BLaER1 (cell line): Measurements from ENCODE around the gene SERTAD3.
"Not testable (repeated sequence)": the region's sequence is repeated elsewhere in the genome, so short reads cannot be mapped to it uniquely, and the experiment has no call there.

Experiments used
- H3K27ac ChIP-seq: shearing (Covaris generic); formaldehyde crosslinking; 2 replicates; pipeline ENCODE4 v1.8.1; 2022
- H3K27me3 ChIP-seq: shearing (Covaris generic); formaldehyde crosslinking; 2 replicates; pipeline ENCODE4 v1.8.1; 2022
- H3K36me3 ChIP-seq: shearing (Covaris generic); formaldehyde crosslinking; 2 replicates; pipeline ENCODE4 v1.8.1; 2022
- H3K4me1 ChIP-seq: shearing (Covaris generic); formaldehyde crosslinking; 2 replicates; pipeline ENCODE4 v1.8.1; 2022
- H3K4me2 ChIP-seq: shearing (Covaris generic); formaldehyde crosslinking; 2 replicates; pipeline ENCODE4 v1.8.1; 2022
- H3K4me3 ChIP-seq: shearing (Covaris generic); formaldehyde crosslinking; 2 replicates; pipeline ENCODE4 v1.8.1; 2022
- H3K9ac ChIP-seq: shearing (Covaris generic); formaldehyde crosslinking; 2 replicates; pipeline ENCODE4 v1.8.1; 2022
- H3K9me3 ChIP-seq: shearing (Covaris generic); formaldehyde crosslinking; 2 replicates; pipeline ENCODE4 v1.8.1; 2022
- H4K20me1 ChIP-seq: shearing (Covaris generic); formaldehyde crosslinking; 2 replicates; pipeline ENCODE4 v1.8.1; 2022
- Cebpa-rat ChIP-seq: shearing (Covaris generic); IDR thresholded peaks from 2 replicates; pipeline ENCODE4 v1.8.1; 2022

The SERTAD3 gene

GRCh38 chr19:40458597-40458974, 14.5 kb upstream of the SERTAD3 start:
- Histone ChIP-seq H3K4me1 (peaks cover 23% of the 10 kb centered on the region), H3K27me3 (no peaks in the 10 kb centered on the region), H3K9me3 (no peaks in the 10 kb centered on the region), H4K20me1 (no peaks in the 10 kb centered on the region), H3K36me3 (no peaks in the 10 kb centered on the region), H3K27ac (no peak overlapping the region), H3K9ac (no peak overlapping the region), H3K4me2 (no peak overlapping the region), H3K4me3 (no peak overlapping the region)
- no peak for TF ChIP-seq Cebpa-rat

GRCh38 chr19:40457953-40458596, 13.9 kb upstream of the SERTAD3 start:
- H3K27ac ChIP-seq = no peak overlapping the region
- no peak overlapping the region for H3K9ac ChIP-seq
- peaks cover 23% of the 10 kb centered on the region for H3K4me1 ChIP-seq
- H4K20me1 ChIP-seq = no peaks in the 10 kb centered on the region
- H3K27me3 ChIP-seq = no peaks in the 10 kb centered on the region
- H3K9me3 ChIP-seq = no peaks in the 10 kb centered on the region
- H3K36me3 ChIP-seq = no peaks in the 10 kb centered on the region
- H3K4me3 ChIP-seq = no peak overlapping the region
- H3K4me2 ChIP-seq = no peak overlapping the region
- TF ChIP-seq Cebpa-rat = no peak

GRCh38 chr19:40457048-40457447, 12.9 kb upstream of the SERTAD3 start:
- TF ChIP-seq Cebpa-rat = no peak
- H4K20me1 ChIP-seq = no peaks in the 10 kb centered on the region

GRCh38 chr19:40453943-40454342, 9.8 kb upstream of the SERTAD3 start:
- not testable (repeated sequence) for H3K9me3 ChIP-seq, H3K4me2 ChIP-seq, H4K20me1 ChIP-seq, H3K27me3 ChIP-seq, H3K4me3 ChIP-seq, H3K4me1 ChIP-seq, H3K36me3 ChIP-seq, H3K27ac ChIP-seq, H3K9ac ChIP-seq

More at GRCh38 chr19:40457048-40457447, 12.9 kb upstream of the SERTAD3 start:
- Histone ChIP-seq H3K9me3 (no peaks in the 10 kb centered on the region), H3K4me1 (peaks cover 21% of the 10 kb centered on the region), H3K9ac (no peak overlapping the region), H3K4me3 (no peak overlapping the region), H3K27ac (no peak overlapping the region), H3K4me2 (no peak overlapping the region), H3K27me3 (no peaks in the 10 kb centered on the region), H3K36me3 (no peaks in the 10 kb centered on the region)

- no peaks in the 10 kb centered on the region for H3K9me3 ChIP-seq
- no peak for TF ChIP-seq Cebpa-rat
- H3K4me1 ChIP-seq = peaks cover 9% of the 10 kb centered on the region
- no peak overlapping the region for H3K4me2 ChIP-seq
- no peaks in the 10 kb centered on the region for H3K27me3 ChIP-seq
- H4K20me1 ChIP-seq = no peaks in the 10 kb centered on the region
- H3K4me3 ChIP-seq = no peak overlapping the region
- no peak overlapping the region for H3K27ac ChIP-seq
- H3K9ac ChIP-seq = no peak overlapping the region
- 0 out of 2 replicates have a peak, but pooled peaks cover under 1% of the 10 kb centered on the region for H3K36me3 ChIP-seq
Observed at GRCh38 chr19:40453151-40453735, 9.1 kb upstream of the SERTAD3 start.

GRCh38 chr19:40452016-40452415, 7.9 kb upstream of the SERTAD3 start:
- H3K9ac ChIP-seq = no peak overlapping the region
- TF ChIP-seq Cebpa-rat = no peak

GRCh38 chr19:40450664-40451063, 6.5 kb upstream of the SERTAD3 start:
- H4K20me1 ChIP-seq = no peaks in the 10 kb centered on the region
- no peaks in the 10 kb centered on the region for H3K27me3 ChIP-seq
- H3K27ac ChIP-seq = no peak overlapping the region
- no peak for TF ChIP-seq Cebpa-rat
- peaks cover 9% of the 10 kb centered on the region; the same call in 1 of the 2 replicates for H3K36me3 ChIP-seq
- H3K4me2 ChIP-seq = no peak overlapping the region
- no peak overlapping the region for H3K9ac ChIP-seq
- no peak overlapping the region for H3K4me3 ChIP-seq
- no peaks in the 10 kb centered on the region for H3K9me3 ChIP-seq
- H3K4me1 ChIP-seq = peaks cover 9% of the 10 kb centered on the region

More at GRCh38 chr19:40452016-40452415, 7.9 kb upstream of the SERTAD3 start:
- Histone ChIP-seq H4K20me1 (no peaks in the 10 kb centered on the region), H3K9me3 (no peaks in the 10 kb centered on the region), H3K27ac (no peak overlapping the region), H3K4me1 (peaks cover 9% of the 10 kb centered on the region), H3K27me3 (no peaks in the 10 kb centered on the region), H3K4me2 (no peak overlapping the region), H3K36me3 (peaks cover 9% of the 10 kb centered on the region; the same call in 1 of the 2 replicates), H3K4me3 (no peak overlapping the region)

- Histone ChIP-seq H3K9me3 (no peaks in the 10 kb centered on the region), H3K27me3 (no peaks in the 10 kb centered on the region), H4K20me1 (no peaks in the 10 kb centered on the region), H3K4me2 (no peak overlapping the region), H3K4me1 (peaks cover 13% of the 10 kb centered on the region), H3K27ac (no peak overlapping the region), H3K36me3 (peaks cover 9% of the 10 kb centered on the region; the same call in 1 of the 2 replicates), H3K4me3 (no peak overlapping the region), H3K9ac (no peak overlapping the region)
- TF ChIP-seq Cebpa-rat = no peak
Observed at GRCh38 chr19:40449506-40449905, 5.4 kb upstream of the SERTAD3 start.

- no peak overlapping the region for H3K4me2 ChIP-seq
- H4K20me1 ChIP-seq = peaks cover 15% of the 10 kb centered on the region
- no peak overlapping the region for H3K9ac ChIP-seq
- H3K36me3 ChIP-seq = peaks cover 16% of the 10 kb centered on the region
- no peaks in the 10 kb centered on the region for H3K27me3 ChIP-seq
- H3K4me3 ChIP-seq = no peak overlapping the region
- H3K27ac ChIP-seq = no peak overlapping the region
- H3K4me1 ChIP-seq = peaks cover 19% of the 10 kb centered on the region
- no peaks in the 10 kb centered on the region for H3K9me3 ChIP-seq
- no peak for TF ChIP-seq Cebpa-rat
Observed at GRCh38 chr19:40446263-40446784, 2.2 kb upstream of the SERTAD3 start.

GRCh38 chr19:40445780-40446262, 1.7 kb upstream of the SERTAD3 start:
- Histone ChIP-seq H3K4me2 (no peak overlapping the region), H4K20me1 (peaks cover 20% of the 10 kb centered on the region), H3K27ac (no peak overlapping the region), H3K9me3 (no peaks in the 10 kb centered on the region), H3K9ac (no peak overlapping the region), H3K36me3 (peaks cover 21% of the 10 kb centered on the region), H3K4me3 (no peak overlapping the region), H3K4me1 (peaks cover 19% of the 10 kb centered on the region), H3K27me3 (no peaks in the 10 kb centered on the region)
- TF ChIP-seq Cebpa-rat = no peak
